Mucosa of descending colon (tissue), 3 donors: ENCODE results near the gene PTRH1. TPM values are rescaled to one million over a fixed set of nuclear protein-coding genes. Genes with fewer than 3 reads are reported as not detected.

ENCODE experiments used
- ATAC-seq: fragments of 200-7000 bp; cut with Tn5 transposase; one replicate; pipeline ENCODE4 v1.9.1; 2020; ENCODE audit warnings: mild to moderate bottlenecking, moderate library complexity
- DNase-seq, 3 donors: peaks; one replicate each; pipeline ENCODE4 v3.0.0-alpha.2; 2020
- H3K36me3 ChIP-seq: fragments of 200-600 bp; one replicate; pipeline ENCODE4 v1.8.0; 2021; ENCODE audit warnings: low read depth, mild to moderate bottlenecking
- H3K4me1 ChIP-seq: fragments of 200-600 bp; one replicate; pipeline ENCODE4 v1.8.0; 2021; ENCODE audit warnings: low read depth, mild to moderate bottlenecking
- H3K4me3 ChIP-seq: fragments of 200-600 bp; one replicate; pipeline ENCODE4 v1.8.0; 2021; ENCODE audit warnings: mild to moderate bottlenecking
- H3K9me3 ChIP-seq: fragments of 200-600 bp; one replicate; pipeline ENCODE4 v1.8.0; 2021; ENCODE audit warnings: mild to moderate bottlenecking
- CTCF ChIP-seq: fragments of 200-600 bp; IDR thresholded peaks from one replicate; pipeline ENCODE4 v1.8.0; 2022; ENCODE audit warnings: antibody characterized with exemption, mild to moderate bottlenecking
- intact Hi-C, 2 donors: fragments of 100-400 bp; cut with DNase I in 1 of 2; cut with micrococcal nuclease in 1 of 2; formaldehyde crosslinking; loops; one replicate each; pipeline versions ENCODE4 v1.11.0 to v1.11.1; 2022; cut with DNase I, micrococcal nuclease
- total RNA-seq, 3 donors: library from RNA; stranded (reverse); fragmentation: NEBNext Ultra II Directional in 2 of 3; extraction: Animal tissue kit (Norgen Biotek cat#: 25700) in 2 of 3; gene quantifications; one replicate each; pipeline versions ENCODE4 v1.2.1 to v1.2.4, GENCODE V29; 2021 to 2023
- donor health status: DM: no; HTN: no; CAD: no; lungs with moderate emphysema.
- donor health status: DM: no; HTN: no; CAD: no.
- donor health status: DM: no; HTN: yes; CAD: no.

Gene PTRH1
- total RNA-seq, 3 donors from 2014 or later = 5.1 to 10.5 (median 10.3) TPM

DNA sequence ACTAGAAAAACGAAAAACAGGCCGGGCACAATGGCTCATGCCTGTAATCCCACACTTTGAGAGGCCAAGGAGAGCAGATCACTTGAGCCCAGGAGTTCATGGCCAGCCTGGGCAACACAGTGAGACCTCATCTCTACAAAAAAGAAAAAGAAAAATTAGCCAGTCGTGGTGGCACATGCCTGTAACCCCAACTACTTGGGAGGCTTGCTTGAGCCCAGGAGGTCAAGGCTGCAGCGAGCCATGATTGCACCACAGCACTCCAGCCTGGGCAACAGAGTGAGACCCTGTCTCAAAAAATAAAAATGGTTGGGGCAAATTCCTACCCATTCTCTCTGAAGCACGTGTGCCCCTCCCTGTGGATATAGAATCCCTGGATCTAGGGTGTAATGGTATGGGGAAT, 17.1 kb downstream of the PTRH1 start:
- Histone ChIP-seq H3K9me3 (no peaks in the 10 kb centered on the region), H3K4me1 (peaks cover 6% of the 10 kb centered on the region), H3K4me3 (no peak overlapping the region), H3K36me3 (no peaks in the 10 kb centered on the region)
- no peak for TF ChIP-seq CTCF
- ATAC-seq (no peak), DNase-seq (no peak)
- intact Hi-C loops = no loop called here

DNA sequence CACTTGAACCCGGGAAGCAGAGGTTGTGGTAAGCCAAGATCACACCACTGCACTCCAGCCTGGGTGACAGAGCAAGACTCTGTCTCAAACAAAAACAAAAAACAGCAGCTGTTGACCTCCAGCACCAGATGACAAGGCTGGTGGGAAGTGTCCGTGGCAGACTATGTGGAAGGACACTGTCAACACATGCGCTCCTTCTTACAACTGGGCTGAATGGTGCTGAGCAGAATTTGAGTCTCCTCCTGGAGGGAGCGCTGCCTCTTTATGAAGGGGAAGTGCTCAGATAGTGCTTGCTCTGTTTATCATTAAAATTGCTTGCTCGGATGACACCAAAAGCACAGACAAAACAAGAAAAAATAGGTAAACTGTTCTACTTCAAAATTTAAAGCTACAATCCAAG, 17.9 kb downstream of the PTRH1 start:
- H3K9me3 ChIP-seq = no peaks in the 10 kb centered on the region
- H3K4me3 ChIP-seq = no peak overlapping the region
- ATAC-seq (no peak), DNase-seq (no peak)
- intact Hi-C loops = no loop called here
- no peaks in the 10 kb centered on the region for H3K36me3 ChIP-seq
- peaks cover 6% of the 10 kb centered on the region for H3K4me1 ChIP-seq
- no peak for TF ChIP-seq CTCF

DNA sequence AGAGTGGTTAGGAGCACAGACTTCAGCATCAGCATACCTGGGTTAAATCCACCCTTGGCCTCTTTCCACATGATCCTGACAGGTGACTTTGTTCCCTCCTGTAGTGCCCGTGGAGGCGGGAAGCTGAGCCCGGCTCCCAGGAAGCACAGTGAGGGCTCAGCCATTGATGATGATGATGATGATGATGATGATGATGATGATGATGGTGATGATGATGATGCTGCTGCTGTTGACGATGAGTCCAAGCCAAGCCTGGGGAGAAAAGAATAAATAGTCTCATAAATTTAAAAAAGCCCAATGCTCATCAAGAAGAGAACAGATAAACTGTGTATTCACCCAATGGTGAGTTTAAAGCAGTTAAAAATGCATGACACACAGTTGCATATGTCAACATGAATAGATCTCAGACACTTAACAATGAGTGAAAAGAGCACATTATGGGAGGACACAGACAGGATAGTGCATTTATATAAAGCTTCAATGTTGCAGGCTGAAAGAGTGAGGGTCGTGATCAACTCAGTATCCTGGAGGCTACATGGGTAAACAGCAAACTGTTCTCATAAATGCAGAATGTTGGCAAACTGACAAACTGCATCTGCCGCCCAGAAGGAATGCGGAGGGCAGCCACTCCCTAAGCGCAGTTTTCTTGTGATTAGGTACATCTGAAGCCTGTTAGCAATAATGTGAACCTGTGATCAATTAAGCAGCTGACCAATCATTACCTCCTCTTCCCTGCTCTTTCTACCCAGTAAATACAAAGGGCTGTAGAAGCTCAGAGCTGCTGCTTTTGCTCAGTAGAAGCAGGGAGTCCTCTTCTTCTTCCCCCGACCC, 20.4 kb downstream of the PTRH1 start:
- DNase-seq = no peak
- no peak for TF ChIP-seq CTCF
- no peak overlapping the region for H3K4me3 ChIP-seq
- H3K9me3 ChIP-seq = no peaks in the 10 kb centered on the region
- ATAC-seq = no peak
- intact Hi-C loops = no loop called here
- H3K4me1 ChIP-seq = peaks cover 6% of the 10 kb centered on the region
- H3K36me3 ChIP-seq = no peaks in the 10 kb centered on the region

DNA sequence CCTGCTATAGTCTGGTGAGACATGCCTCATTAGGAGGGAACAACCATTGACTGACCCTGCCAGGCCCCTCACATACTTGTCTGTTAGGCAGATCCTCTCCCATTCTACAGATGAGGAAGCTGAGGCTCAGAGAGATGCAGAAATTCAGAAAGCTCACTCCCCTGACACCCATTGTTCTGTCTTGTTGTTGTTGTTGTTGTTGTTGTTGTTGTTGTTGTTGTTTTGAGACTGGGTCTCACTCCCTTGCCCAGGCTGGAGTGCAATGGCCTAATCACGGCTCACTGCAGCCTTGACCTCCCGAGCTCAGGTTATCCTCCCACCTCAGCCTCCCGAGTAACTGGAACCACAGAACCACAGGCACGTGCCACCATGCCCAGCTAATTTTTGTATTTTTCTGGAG, 21.8 kb downstream of the PTRH1 start:
- no peak for TF ChIP-seq CTCF
- H3K36me3 ChIP-seq = no peaks in the 10 kb centered on the region
- H3K4me1 ChIP-seq = no peaks in the 10 kb centered on the region
- no peaks in the 10 kb centered on the region for H3K9me3 ChIP-seq
- ATAC-seq (no peak), DNase-seq (no peak)
- no peak overlapping the region for H3K4me3 ChIP-seq
- intact Hi-C loops = no loop called here

DNA sequence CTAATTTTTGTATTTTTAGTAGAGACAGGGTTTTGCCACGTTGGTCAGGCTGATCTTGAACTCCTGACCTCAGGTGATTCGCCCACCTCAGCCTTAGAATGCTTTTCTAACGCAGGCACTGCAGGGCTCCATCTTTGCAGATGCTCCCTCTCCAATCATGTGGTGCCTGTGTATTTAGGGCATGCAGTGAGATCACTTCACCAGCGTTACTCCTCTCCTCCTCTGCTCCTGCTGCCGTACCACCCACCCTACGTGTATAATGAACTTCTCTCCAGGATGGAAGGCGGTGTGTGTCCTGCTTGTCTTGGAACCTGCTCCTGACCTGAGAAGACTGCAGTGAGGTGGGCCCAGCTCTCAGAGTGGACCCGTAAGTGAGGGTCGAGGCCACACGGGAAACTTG, 22.3 kb downstream of the PTRH1 start:
- H3K36me3 ChIP-seq = no peaks in the 10 kb centered on the region
- intact Hi-C loops = no loop called here
- DNase-seq (no peak), ATAC-seq (no peak)
- no peak overlapping the region for H3K4me3 ChIP-seq
- TF ChIP-seq CTCF = no peak
- H3K9me3 ChIP-seq = no peaks in the 10 kb centered on the region
- no peaks in the 10 kb centered on the region for H3K4me1 ChIP-seq
